ENCODE data around the gene OTOG.

Gene OTOG

GRCh38 chr11:17543041-17543440 lies 4.0 kb upstream of the OTOG start:
- DNase-seq: no peak

- no peak for DNase-seq
Measured at GRCh38 chr11:17543574-17544180, 3.4 kb upstream of the OTOG start.

- no peak for DNase-seq
Measured at GRCh38 chr11:17544181-17544622, 2.9 kb upstream of the OTOG start, which contains the start of gene USH1C. USH1C (minus strand) TSS chr11:17544416; CDS start chr11:17544307, 109 bp downstream.

DNA sequence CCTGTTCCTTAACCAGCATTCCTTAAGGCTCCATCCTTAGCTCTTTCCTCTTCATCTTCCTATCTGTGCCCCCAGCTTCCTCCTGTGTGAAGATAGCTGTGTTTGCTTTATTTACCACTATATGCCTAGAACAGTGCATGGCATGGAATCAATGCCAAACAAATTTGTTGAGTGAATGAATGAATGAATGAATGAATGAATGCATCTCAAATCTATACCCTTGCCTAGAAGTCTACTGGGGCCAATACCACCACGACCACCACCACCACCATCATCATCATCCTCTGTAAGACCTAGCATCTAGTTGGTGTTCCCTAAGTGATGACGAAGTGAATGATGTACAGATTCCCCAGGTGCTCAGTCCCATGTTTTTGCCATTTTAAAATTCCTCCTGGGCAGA lies 819 bp upstream of the OTOG start:
- DNase-seq: no peak

- no peak for DNase-seq
Measured at GRCh38 chr11:17547932-17548331, 873 bp downstream of the OTOG start.

DNA sequence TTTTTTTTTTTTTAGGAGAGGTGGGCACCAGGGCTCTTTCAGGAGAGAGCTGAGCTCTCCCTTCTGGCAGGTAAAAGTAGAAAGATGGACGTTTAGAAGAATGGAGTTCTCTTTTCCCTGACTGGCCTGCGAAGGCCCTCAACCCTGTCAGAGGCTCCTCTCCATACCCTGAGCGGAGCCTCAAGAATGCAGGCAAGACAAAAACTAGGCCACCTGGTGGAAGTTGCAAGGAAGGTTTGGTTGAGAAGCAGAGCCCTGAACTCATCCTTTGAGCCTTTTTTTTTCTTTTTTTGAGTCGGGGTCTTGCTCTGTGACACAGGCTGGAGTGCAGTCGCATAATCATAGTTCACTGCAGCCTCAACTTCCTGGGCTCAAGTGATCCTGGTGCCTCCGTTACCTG lies 1.4 kb downstream of the OTOG start:
- no peak for DNase-seq

- no peak for DNase-seq
Measured at GRCh38 chr11:17550450-17551346, 3.6 kb downstream of the OTOG start.

DNA sequence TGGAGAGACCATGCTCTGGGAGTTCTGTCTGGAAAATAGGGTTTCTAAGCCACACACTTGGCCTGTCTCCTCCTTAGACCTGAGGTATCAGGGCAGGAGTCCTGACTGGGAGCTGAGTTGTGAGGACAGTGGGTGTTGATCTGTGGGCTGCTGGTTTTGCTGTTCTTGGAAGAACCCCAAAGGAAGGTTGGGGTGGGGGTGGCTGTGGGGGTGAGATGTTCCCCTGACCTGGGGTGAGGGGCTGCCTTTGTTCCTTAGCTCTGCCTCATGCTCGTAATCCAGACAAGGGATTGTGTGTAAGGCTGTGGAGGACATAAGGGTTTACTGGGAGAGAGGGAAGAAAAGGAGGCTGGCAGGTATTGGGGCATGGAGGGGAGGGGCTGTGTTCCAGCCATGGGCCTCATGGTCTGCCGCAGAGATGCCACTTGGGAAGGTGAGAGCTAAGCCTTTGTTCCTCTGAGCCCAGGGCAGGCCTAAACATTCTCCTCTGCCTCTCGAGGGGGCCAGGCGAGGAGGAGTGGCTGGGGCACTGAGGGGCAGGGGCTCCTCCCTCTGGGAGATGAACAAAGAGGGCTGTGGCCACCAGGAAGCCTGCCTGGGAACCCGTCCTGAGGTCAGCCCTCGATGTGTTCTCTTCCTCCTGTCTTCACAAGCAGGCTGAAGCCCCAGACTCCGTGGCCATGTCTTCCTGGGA lies 4.4 kb downstream of the OTOG start:
- DNase-seq: no peak

GRCh38 chr11:17552041-17552355 lies 4.9 kb downstream of the OTOG start:
- DNase-seq: no peak

GRCh38 chr11:17552392-17553248 lies 5.6 kb downstream of the OTOG start:
- DNase-seq: no peak

DNA sequence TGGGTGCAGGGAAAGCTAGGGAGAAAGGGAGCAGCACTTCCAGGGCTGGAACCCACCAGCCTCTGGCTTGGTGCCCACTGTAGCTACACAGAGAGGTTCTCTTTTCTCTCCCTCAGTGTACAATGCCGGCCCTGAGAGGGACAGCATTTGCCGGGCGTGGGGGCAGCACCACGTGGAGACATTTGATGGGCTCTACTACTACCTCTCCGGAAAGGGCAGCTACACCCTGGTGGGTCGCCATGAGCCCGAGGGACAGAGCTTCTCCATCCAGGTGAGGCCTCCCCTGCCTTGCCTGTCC lies 6.1 kb downstream of the OTOG start:
- DNase-seq: no peak

- DNase-seq: no peak
Measured at GRCh38 chr11:17554487-17554886, 7.4 kb downstream of the OTOG start.

DNA sequence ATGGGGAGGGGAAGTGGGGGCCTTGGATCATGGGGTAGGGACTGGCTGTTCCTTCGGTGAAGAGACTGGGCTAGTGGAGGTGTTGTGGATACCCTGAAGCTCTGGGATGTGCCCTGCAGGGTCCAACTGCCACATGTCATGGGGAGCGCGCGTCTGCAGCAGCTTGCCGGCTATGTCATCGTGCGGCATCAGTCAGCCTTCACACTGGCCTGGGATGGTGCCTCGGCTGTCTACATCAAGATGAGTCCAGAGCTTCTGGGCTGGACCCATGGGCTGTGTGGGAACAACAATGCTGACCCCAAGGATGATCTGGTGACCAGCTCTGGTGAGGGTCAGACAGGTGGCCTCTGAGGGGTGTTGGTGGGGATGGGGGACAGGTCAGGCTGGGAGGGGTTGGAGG lies 9.9 kb downstream of the OTOG start:
- no peak for DNase-seq

DNA sequence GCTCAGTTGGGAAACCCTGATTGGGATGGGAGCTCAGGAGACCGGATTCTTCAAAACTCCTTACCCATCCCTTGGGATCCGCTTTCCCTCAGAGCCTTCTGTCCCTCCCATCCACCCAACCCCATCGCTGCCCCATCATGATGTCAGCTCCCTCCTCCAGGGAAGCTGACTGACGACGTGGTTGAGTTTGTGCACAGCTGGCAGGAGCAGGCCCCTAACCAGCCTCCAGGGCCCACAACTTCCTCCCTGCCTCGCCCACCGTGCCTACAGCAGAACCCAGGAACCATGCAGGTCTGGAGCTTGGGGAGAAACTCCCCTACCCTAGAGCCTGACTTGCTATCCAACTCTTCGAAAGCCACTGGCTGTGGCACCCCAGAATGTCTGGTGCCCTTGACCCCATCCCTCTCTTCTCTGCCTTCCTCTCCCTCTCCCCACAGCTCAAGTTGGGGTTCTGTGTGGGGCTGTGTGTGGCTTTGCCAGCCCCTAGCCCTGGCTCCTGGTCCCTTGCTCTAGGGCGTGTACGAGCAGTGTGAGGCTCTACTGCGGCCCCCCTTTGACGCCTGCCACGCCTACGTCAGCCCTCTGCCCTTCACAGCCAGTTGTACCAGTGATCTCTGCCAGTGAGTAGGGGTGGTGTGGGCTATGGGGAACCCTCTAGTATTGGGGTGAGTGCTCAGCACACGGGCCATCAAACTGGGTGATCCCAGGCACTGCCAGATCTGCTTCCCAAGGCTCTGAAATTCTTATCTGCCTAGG lies 11.1 kb downstream of the OTOG start:
- DNase-seq: no peak

- no peak for DNase-seq
Measured at GRCh38 chr11:17558916-17559315, 11.9 kb downstream of the OTOG start.

GRCh38 chr11:17559341-17560087 lies 12.5 kb downstream of the OTOG start:
- no peak for DNase-seq

DNA sequence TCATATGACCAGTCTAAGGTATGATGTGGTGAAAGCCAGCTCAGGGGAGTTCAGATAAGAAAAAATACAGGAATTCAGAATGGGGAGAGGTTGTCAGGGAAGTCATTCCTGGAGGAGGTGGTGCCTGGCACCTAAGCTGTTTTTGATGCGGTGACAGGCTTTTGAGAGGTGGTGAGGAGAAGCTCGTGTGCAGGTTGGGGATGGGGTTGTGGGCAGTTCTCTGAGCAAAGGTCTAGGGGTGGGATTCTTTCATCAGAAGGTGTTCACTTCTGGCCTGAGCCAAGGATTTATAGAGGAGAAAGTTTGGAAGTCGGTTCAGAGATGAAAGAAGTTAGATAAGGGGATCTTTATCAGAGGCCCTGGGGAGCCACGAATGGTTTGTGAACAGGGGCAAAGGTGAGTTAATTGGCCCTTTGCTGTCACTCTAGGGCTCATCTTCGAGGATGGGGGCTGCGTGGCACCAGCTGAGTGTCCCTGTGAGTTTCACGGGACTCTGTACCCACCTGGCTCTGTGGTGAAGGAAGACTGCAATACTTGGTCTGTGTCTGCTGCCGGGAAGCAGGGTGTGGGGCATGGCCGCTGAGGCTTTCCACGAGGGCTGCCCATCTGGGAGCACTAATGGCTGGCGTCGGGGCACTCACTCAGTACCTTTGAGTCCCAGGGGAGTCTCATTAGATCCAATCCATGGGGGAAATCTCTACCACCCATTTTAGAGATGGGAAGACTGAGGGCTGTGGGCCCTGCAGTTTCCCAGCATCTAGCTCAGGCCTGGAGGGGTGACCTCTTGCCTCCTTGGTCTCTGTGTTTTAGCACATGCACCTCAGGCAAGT lies 13.4 kb downstream of the OTOG start:
- DNase-seq: no peak

DNA sequence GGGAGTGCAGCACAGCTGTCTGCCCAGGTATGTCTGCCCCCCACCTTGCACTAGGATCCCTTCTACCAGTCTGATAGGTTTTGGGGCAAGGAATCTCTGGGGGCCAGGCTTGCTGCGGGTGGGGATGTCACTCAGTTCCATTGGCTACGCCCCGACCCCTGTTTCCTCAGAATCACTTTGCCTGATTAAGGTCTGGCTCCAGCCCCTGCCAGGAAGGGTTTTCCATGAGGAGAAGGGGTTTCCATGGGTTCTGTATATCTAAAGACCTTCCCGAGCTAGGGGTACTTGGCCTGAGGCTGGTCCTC lies 14.0 kb downstream of the OTOG start:
- no peak for DNase-seq

GRCh38 chr11:17561526-17561925 lies 14.5 kb downstream of the OTOG start:
- no peak for DNase-seq

DNA sequence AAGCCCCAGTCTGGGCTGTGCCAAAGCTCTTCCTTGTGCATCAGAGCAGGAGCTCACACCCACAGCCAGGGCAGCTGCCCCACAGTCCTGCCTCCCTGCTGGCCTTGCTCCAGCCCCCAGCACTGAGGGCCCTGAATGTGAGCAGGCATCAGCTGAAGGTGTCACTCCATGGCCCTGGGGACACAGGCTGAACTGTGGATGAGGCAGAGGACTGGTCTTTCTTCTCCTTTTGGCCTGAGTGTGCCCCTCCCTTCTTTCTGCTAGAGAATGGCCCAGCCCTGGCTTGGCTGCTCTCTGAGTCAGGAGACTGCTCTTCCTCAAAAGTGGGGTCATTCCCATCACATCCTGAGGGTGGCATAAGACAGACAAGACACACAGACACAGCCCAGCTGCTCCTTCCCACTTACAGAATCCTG lies 16.2 kb downstream of the OTOG start:
- no peak for DNase-seq
